LNCaP clone FGC (cell line): ENCODE measurements around the gene ARFRP1.
"Not testable (repeated sequence)": the region's sequence is repeated elsewhere in the genome, so short reads cannot be mapped to it uniquely, and the experiment has no call there.

Experiments used
- DNase-seq: peaks from one replicate; pipeline ENCODE4 v3.0.0-alpha.2; 2011; ENCODE audit warnings: low read depth
- H3K4me3 ChIP-seq: 2 replicates; pipeline ENCODE4 v1.5.1; 2011; ENCODE audit warnings: mild to moderate bottlenecking, low read depth, low read length, control low read depth
- CTCF ChIP-seq: IDR thresholded peaks from 2 replicates; pipeline ENCODE4 v1.5.1; 2012; ENCODE audit warnings: mild to moderate bottlenecking; ENCODE audit not compliant: control insufficient read depth, insufficient read depth; ENCODE audit errors: extremely low read depth

ARFRP1 gene

GRCh38 chr20:63678667-63679465 is 28.9 kb downstream of the ARFRP1 start:
- TF ChIP-seq CTCF, result no peak
- no peak for DNase-seq
- H3K4me3 ChIP-seq, result no peak overlapping the region

GRCh38 chr20:63678071-63678470 is 29.7 kb downstream of the ARFRP1 start:
- no peak for DNase-seq
- no peak for TF ChIP-seq CTCF
- H3K4me3 ChIP-seq, result no peak overlapping the region

DNA sequence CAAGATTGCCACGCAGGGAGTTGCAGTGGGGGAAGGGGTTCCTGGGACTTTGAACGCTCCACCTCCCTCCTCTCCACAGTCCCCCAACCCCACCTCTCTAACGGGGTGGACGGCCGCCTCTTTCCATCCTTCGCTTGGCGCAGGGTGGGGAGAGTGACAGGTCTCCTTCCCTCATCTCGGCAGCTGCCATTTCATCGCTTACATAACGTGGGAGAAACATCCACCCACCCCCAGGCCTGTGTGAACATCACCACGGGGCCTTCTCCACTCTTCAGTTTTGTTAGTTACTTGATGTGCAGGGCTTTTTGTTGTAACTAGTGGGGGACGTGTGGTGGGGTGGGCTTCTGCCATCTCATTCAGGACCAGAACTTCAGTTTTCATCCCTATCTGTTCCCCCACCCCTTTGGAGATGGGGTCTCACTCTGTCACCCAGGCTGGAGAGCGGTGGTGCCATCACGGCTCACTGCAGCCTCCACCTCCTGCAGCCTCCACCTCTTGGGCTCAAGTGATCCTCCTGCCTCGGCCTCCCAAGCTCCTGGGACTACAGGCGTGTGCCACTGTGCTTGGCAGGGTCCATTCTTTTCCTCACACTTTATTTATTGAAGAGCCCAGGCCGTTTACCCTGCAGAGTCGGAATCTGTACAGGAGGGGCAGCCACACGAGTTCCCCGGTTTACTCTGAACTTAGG is 32.0 kb downstream of the ARFRP1 start:
- TF ChIP-seq CTCF, result no peak
- no peak overlapping the region for H3K4me3 ChIP-seq
- no peak for DNase-seq

DNA sequence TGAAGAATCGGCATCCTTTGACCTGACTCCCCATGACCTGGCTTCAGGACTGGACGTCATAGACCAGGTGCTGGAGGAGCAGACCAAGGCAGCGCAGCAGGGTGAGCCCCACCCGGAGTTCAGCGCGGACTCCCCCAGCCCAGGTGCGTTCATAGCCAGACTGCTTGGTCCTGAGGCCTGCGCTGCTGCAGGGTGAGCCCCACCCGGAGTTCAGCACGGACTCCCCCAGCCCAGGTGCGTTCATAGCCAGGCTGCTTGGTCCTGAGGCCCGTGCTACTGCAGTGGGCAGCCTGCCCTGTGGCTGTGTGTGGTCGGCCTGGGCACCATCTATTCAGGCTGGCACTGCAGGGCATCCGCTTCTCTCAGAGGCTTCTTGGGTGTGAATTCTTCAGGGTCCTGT is 33.8 kb downstream of the ARFRP1 start:
- no peak overlapping the region for H3K4me3 ChIP-seq
- no peak for DNase-seq
- no peak for TF ChIP-seq CTCF

DNA sequence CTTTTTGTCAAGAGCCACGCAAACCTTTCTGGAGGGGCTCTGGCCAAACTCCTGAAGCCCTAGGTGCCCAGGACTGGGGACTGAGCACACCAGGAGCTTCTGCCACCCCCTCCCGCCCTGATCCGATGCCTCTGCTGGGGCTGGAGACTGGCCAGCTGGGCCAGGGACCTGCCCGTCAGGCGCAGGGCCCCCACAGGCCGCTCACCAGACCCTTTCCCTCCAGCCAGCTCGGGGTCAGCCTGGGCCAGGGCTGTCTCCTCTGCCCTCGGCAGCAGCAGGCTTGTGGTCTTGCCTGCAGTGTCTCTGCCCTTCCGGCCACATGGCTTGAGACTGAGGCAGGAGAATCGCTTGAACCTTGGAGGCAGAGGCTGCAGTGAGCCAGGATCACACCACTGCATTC is 35.1 kb downstream of the ARFRP1 start:
- no peak overlapping the region for H3K4me3 ChIP-seq
- no peak for TF ChIP-seq CTCF
- no peak for DNase-seq

GRCh38 chr20:63671695-63672094 is 36.1 kb downstream of the ARFRP1 start:
- not testable (repeated sequence) for H3K4me3 ChIP-seq, DNase-seq

DNA sequence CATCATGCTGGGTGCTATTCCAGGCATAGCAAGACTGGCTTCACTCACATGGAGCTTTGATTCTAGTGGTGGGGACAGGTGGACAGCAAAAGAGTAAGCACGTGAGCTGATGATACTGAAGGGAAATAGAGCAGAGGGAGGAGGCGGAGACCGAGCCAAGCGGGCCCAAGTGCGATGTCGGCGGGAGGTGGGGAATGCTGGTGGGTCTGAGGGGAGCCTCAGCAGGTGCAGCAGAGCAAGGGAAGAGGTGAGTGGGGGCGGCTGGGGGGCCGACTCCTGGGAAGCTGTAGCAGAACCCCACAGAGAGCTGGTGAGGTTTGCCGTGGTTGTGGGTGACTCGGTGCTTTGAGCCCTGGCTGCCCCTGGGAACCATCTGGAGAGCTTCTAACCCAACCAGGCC is 39.4 kb downstream of the ARFRP1 start:
- H3K4me3 ChIP-seq, result no peak overlapping the region
- no peak for TF ChIP-seq CTCF
- DNase-seq, result no peak
